GM13977 (cell line): ENCODE measurements around the gene LIN7A.

Experiments
- DNase-seq: peaks from one replicate; pipeline ENCODE4 v3.0.0; 2012; ENCODE audit warnings: low spot score
- CTCF ChIP-seq: IDR thresholded peaks from 2 replicates; pipeline ENCODE4 v1.5.1; 2012; ENCODE audit warnings: mild to moderate bottlenecking, control low read depth; ENCODE audit not compliant: insufficient read depth; ENCODE audit errors: extremely low read depth, missing control alignments
- in situ Hi-C: fragments of 300-500 bp; cut with MboI; formaldehyde crosslinking; loops from one replicate; pipeline ENCODE4 v1.12.0; 2022; ENCODE audit warnings: low sequenced_read_pairs, low pct_unique_long_range_greater_than_20kb, mixed read lengths, inconsistent platforms; ENCODE audit not compliant: unreplicated experiment

LIN7A gene

GRCh38 chr12:80860928-80861327 lies 76.8 kb downstream of the LIN7A start:
- TF ChIP-seq CTCF: no peak
- in situ Hi-C loops: no loop called here
- DNase-seq: no peak

GRCh38 chr12:80860206-80860605 lies 77.5 kb downstream of the LIN7A start:
- DNase-seq: no peak
- in situ Hi-C loops: no loop called here
- TF ChIP-seq CTCF: no peak

GRCh38 chr12:80858356-80858755 lies 79.4 kb downstream of the LIN7A start:
- TF ChIP-seq CTCF: no peak
- no peak for DNase-seq
- in situ Hi-C loops: no loop called here

GRCh38 chr12:80857311-80857710 lies 80.4 kb downstream of the LIN7A start:
- in situ Hi-C loops: no loop called here
- no peak for TF ChIP-seq CTCF
- DNase-seq: no peak

GRCh38 chr12:80849337-80849736 lies 88.4 kb downstream of the LIN7A start:
- in situ Hi-C loops: no loop called here
- no peak for DNase-seq
- no peak for TF ChIP-seq CTCF

GRCh38 chr12:80848858-80849257 lies 88.9 kb downstream of the LIN7A start:
- no peak for DNase-seq
- TF ChIP-seq CTCF: no peak
- in situ Hi-C loops: no loop called here

GRCh38 chr12:80847575-80847974 lies 90.2 kb downstream of the LIN7A start:
- in situ Hi-C loops: no loop called here
- TF ChIP-seq CTCF: no peak
- DNase-seq: no peak
